Parathyroid adenoma (tissue), 2 donors: ENCODE data around the gene SYTL5.

Source experiments
- H2AFZ ChIP-seq: fragments of 300-600 bp; sonication (generic); one replicate; pipeline ENCODE4 v1.7.0; 2017; ENCODE audit warnings: antibody characterized with exemption, mild to moderate bottlenecking
- H3K27ac ChIP-seq: fragments of 300-600 bp; sonication (generic); one replicate; pipeline ENCODE4 v1.7.0; 2017
- H3K27me3 ChIP-seq: fragments of 300-600 bp; sonication (generic); one replicate; pipeline ENCODE4 v1.7.0; 2017; ENCODE audit warnings: low read length; ENCODE audit not compliant: control insufficient read depth, insufficient read depth
- H3K36me3 ChIP-seq: fragments of 300-600 bp; sonication (generic); one replicate; pipeline ENCODE4 v1.7.0; 2017; ENCODE audit warnings: low read length; ENCODE audit not compliant: control insufficient read depth, insufficient read depth
- H3K4me1 ChIP-seq: fragments of 300-600 bp; sonication (generic); one replicate; pipeline ENCODE4 v1.7.0; 2017; ENCODE audit warnings: control low read depth
- H3K4me2 ChIP-seq: fragments of 300-600 bp; sonication (generic); one replicate; pipeline ENCODE4 v1.7.0; 2017; ENCODE audit warnings: low read length
- H3K4me3 ChIP-seq: fragments of 300-600 bp; sonication (generic); one replicate; pipeline ENCODE4 v1.7.0; 2017; ENCODE audit warnings: low read depth, low read length
- H3K79me2 ChIP-seq: fragments of 300-600 bp; sonication (generic); one replicate; pipeline ENCODE4 v1.7.0; 2017; ENCODE audit warnings: control low read depth
- H3K9ac ChIP-seq: fragments of 300-600 bp; sonication (generic); one replicate; pipeline ENCODE4 v1.7.0; 2017; ENCODE audit warnings: mild to moderate bottlenecking
- H3K9me3 ChIP-seq: fragments of 300-600 bp; sonication (generic); one replicate; pipeline ENCODE4 v1.7.0; 2017; ENCODE audit warnings: low read length; ENCODE audit not compliant: control insufficient read depth
- CTCF ChIP-seq: fragments of 300-600 bp; sonication (generic); IDR thresholded peaks from one replicate; pipeline ENCODE4 v1.7.0; 2017; ENCODE audit warnings: antibody characterized with exemption, mild to moderate bottlenecking
- donor health status: primary hyperparathyroidism.

The SYTL5 gene

DNA sequence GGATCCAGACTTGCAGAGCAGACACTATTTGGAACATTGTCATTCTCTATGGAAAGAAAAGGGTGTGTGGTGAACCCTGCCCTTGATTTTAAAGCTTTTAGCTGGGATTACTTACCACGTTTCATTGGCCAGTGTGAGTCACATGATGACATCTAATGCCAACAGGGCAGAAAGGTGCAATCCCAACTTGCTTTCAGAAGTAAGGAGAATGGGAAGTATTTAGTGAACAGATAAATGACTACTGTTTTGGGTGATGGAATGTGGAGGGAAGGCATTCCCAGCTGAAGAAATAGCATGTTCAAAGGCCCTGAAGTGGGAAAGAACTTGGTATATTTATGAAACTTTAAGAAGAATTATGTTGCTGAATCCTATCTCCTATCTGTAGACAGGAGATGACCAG lies 44.5 kb downstream of the SYTL5 start:
- Histone ChIP-seq H3K79me2 (no peaks in the 10 kb centered on the region), H3K4me2 (no peak overlapping the region), H3K9ac (no peak overlapping the region), H3K27me3 (no peaks in the 10 kb centered on the region), H3K27ac (no peak overlapping the region), H3K4me1 (no peaks in the 10 kb centered on the region), H3K36me3 (no peaks in the 10 kb centered on the region), H3K9me3 (no peaks in the 10 kb centered on the region), H2AFZ (no peak overlapping the region), H3K4me3 (no peak overlapping the region)
- no peak for TF ChIP-seq CTCF

DNA sequence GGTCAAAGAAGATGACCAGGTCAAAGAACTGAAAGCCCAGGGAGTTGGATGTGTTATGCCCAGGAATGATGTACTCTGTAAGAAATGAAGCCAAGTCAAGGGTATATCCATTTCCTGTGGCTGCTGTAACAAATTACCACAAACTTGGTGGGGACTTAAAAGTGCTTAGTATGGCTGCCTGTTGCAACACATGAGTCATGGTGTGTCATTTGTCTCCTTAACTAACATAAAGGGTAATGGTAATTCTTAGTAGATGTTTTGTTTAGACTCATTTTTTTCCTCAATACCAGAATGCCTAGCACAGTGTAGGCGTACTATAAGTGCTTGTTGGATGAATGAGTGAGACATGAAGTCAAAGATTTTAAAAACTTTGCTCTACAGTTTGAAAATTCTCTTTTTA lies 45.7 kb downstream of the SYTL5 start:
- Histone ChIP-seq H2AFZ (no peak overlapping the region), H3K4me3 (no peak overlapping the region), H3K4me2 (no peak overlapping the region), H3K36me3 (no peaks in the 10 kb centered on the region), H3K27me3 (no peaks in the 10 kb centered on the region), H3K79me2 (no peaks in the 10 kb centered on the region), H3K4me1 (no peaks in the 10 kb centered on the region), H3K9ac (no peak overlapping the region), H3K9me3 (no peaks in the 10 kb centered on the region), H3K27ac (no peak overlapping the region)
- TF ChIP-seq CTCF = no peak

- Histone ChIP-seq H3K4me3 (no peak overlapping the region), H3K79me2 (no peaks in the 10 kb centered on the region)
Observed at GRCh38 chrX:38055170-38055847, 49.0 kb downstream of the SYTL5 start.

DNA sequence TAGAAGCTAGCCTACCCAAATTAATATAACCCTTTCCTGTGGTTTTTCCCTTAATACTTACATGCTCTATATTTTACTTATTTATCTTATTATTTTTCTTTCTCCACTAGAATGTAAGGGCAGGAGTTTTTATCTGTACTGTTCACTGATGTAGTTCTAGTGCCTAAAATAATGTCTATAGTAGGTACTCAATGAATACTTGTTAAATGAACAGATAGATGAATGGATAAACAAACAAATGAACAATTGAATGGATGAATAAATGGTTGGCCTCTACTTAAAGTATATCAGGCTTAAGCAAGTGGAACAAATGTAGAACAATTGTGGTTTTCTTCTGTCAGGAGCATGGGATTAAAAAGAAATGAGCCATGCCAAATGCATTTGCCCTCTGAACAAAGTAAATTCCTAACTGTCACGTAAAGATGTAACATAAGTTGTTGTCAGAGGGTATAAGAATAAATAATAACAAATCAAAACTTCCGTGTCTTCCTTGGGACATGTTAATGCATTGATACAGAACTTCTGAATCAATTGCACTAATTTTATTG lies 54.1 kb downstream of the SYTL5 start:
- Histone ChIP-seq H3K4me1 (no peaks in the 10 kb centered on the region), H3K4me2 (no peak overlapping the region), H3K27ac (no peak overlapping the region), H2AFZ (no peak overlapping the region), H3K9me3 (no peaks in the 10 kb centered on the region), H3K79me2 (no peaks in the 10 kb centered on the region), H3K36me3 (no peaks in the 10 kb centered on the region), H3K27me3 (no peaks in the 10 kb centered on the region), H3K9ac (no peak overlapping the region), H3K4me3 (no peak overlapping the region)
- TF ChIP-seq CTCF = no peak

More at GRCh38 chrX:38055170-38055847, 49.0 kb downstream of the SYTL5 start:
- Histone ChIP-seq H3K9ac (no peak overlapping the region), H3K27ac (no peak overlapping the region), H3K36me3 (no peaks in the 10 kb centered on the region), H2AFZ (no peak overlapping the region), H3K27me3 (no peaks in the 10 kb centered on the region), H3K4me2 (no peak overlapping the region), H3K4me1 (no peaks in the 10 kb centered on the region), H3K9me3 (no peaks in the 10 kb centered on the region)
- TF ChIP-seq CTCF = no peak

GRCh38 chrX:38061335-38061734 lies 55.0 kb downstream of the SYTL5 start:
- H3K4me1 ChIP-seq = no peaks in the 10 kb centered on the region
- H3K4me2 ChIP-seq = no peak overlapping the region
- H2AFZ ChIP-seq = no peak overlapping the region
- TF ChIP-seq CTCF = no peak
- H3K4me3 ChIP-seq = no peak overlapping the region
- no peak overlapping the region for H3K9ac ChIP-seq
- no peaks in the 10 kb centered on the region for H3K9me3 ChIP-seq
- no peak overlapping the region for H3K27ac ChIP-seq
- H3K79me2 ChIP-seq = no peaks in the 10 kb centered on the region
- H3K27me3 ChIP-seq = no peaks in the 10 kb centered on the region
- no peaks in the 10 kb centered on the region for H3K36me3 ChIP-seq
